Naive thymus-derived CD4-positive, alpha-beta T cell (primary cell): ENCODE measurements around the gene P2RY8. TPM values are rescaled to one million over a fixed set of nuclear protein-coding genes. Genes with fewer than 3 reads are reported as not detected.
"Not testable (repeated sequence)": the region's sequence is repeated elsewhere in the genome, so short reads cannot be mapped to it uniquely, and the experiment has no call there.

Experiments used
- ATAC-seq: fragments of 150-1000 bp; cut with Tn5 transposase; 2 replicates; pipeline ENCODE4 v1.10.0; 2021; ENCODE audit warnings: mild to moderate bottlenecking, moderate library complexity
- CTCF ChIA-PET: fragments of 350-600 bp; sonication (Branson Sonifier 250); formaldehyde crosslinking; loops from one replicate; lab custom pipeline; 2021; ENCODE audit warnings: antibody characterized with exemption; lab: Charles Lee
- POLR2A ChIA-PET: fragments of 350-600 bp; sonication (Branson Sonifier 250); formaldehyde crosslinking; loops from one replicate; lab custom pipeline; 2021; ENCODE audit warnings: antibody characterized with exemption, inconsistent platforms; lab: Charles Lee
- DNase-seq, 9 donors: peaks; one replicate each; pipeline versions ENCODE4 v3.0.0 to v3.0.0-alpha.2; 2020 to 2022; ENCODE audit warnings: mixed read lengths in 1 of 9
- H3K27ac ChIP-seq: one replicate; pipeline ENCODE4 v1.7.0; 2013; ENCODE audit warnings: mild to moderate bottlenecking, low read depth, low read length, moderate library complexity
- H3K27me3 ChIP-seq, 2 donors: one replicate each; pipeline ENCODE4 v1.7.0; 2013; ENCODE audit warnings: low read length in 2 of 2, mild to moderate bottlenecking in 2 of 2, moderate library complexity in 2 of 2; ENCODE audit not compliant: control insufficient read depth in 2 of 2, insufficient read depth in 2 of 2
- H3K36me3 ChIP-seq, 3 experiments: 1 replicate in 2 of 3; 2 replicates in 1 of 3; pipeline ENCODE4 v1.7.0; 2013; ENCODE audit warnings: low read length in 3 of 3, mild to moderate bottlenecking in 3 of 3, moderate library complexity in 1 of 3; ENCODE audit not compliant: insufficient read depth in 3 of 3, control insufficient read depth in 2 of 3
- H3K4me1 ChIP-seq, 2 donors: one replicate each; pipeline ENCODE4 v1.7.0; 2013; ENCODE audit warnings: low read length in 2 of 2, mild to moderate bottlenecking in 2 of 2, moderate library complexity in 1 of 2; ENCODE audit not compliant: control insufficient read depth in 2 of 2, insufficient read depth in 2 of 2
- H3K4me3 ChIP-seq: 2 replicates; pipeline ENCODE4 v1.7.0; 2013; ENCODE audit warnings: mild to moderate bottlenecking, low read length
- H3K9me3 ChIP-seq, 3 experiments: 1 replicate in 2 of 3; 2 replicates in 1 of 3; pipeline ENCODE4 v1.7.0; 2013; ENCODE audit warnings: low read length in 3 of 3; ENCODE audit not compliant: control insufficient read depth in 2 of 3
- H3K27ac Mint-ChIP-seq, 9 donors: one replicate each; pipeline ENCODE4 v1.8.0; 2020 to 2022; ENCODE audit warnings: mixed read lengths in 9 of 9, mild to moderate bottlenecking in 8 of 9, moderate library complexity in 5 of 9, inconsistent platforms in 2 of 9
- H3K27me3 Mint-ChIP-seq, 5 donors: one replicate each; pipeline ENCODE4 v1.8.0; 2021 to 2022; ENCODE audit warnings: mixed read lengths in 5 of 5, mild to moderate bottlenecking in 1 of 5
- H3K36me3 Mint-ChIP-seq, 5 donors: one replicate each; pipeline ENCODE4 v1.8.0; 2020 to 2022; ENCODE audit warnings: mixed read lengths in 5 of 5, mild to moderate bottlenecking in 3 of 5, inconsistent platforms in 1 of 5
- H3K4me1 Mint-ChIP-seq, 7 donors: one replicate each; pipeline ENCODE4 v1.8.0; 2020 to 2022; ENCODE audit warnings: mixed read lengths in 7 of 7, mild to moderate bottlenecking in 3 of 7, inconsistent platforms in 1 of 7
- H3K4me3 Mint-ChIP-seq, 10 donors: one replicate each; pipeline ENCODE4 v1.8.0; 2020 to 2022; ENCODE audit warnings: mild to moderate bottlenecking in 10 of 10, mixed read lengths in 10 of 10, moderate library complexity in 6 of 10, inconsistent platforms in 2 of 10
- H3K9me3 Mint-ChIP-seq, 11 donors: one replicate each; pipeline ENCODE4 v1.8.0; 2020 to 2022; ENCODE audit warnings: mixed read lengths in 11 of 11, mild to moderate bottlenecking in 4 of 11, inconsistent platforms in 1 of 11, moderate library complexity in 1 of 11
- intact Hi-C, 2 donors: fragments of 100-400 bp; cut with micrococcal nuclease; formaldehyde crosslinking; loops; one replicate each; pipeline ENCODE4 v1.15.1; 2023
- polyA plus RNA-seq, 2 donors: library from polyadenylated mRNA; unstranded; fragments of 300-500 nt; fragmentation: Illumina TruSeq; gene quantifications; one replicate each; pipeline ENCODE4 v1.2.3, GENCODE V29; 2021
- total RNA-seq, 6 experiments: library from RNA in 5 of 6; stranded (reverse) in 5 of 6; gene quantifications; 1 replicate in 5 of 6; 2 replicates in 1 of 6; pipeline ENCODE4 v1.2.3 and lab custom pipeline; 2021 to 2026

The P2RY8 gene
- total and polyA plus RNA-seq, 7 experiments from 2014 or later, result 109 to 277 (median 149) TPM

- peaks cover 23 to 49% (median 26%) of the 10 kb centered on the region in 3 experiments for H3K36me3 ChIP-seq
- ATAC-seq (peak; percentile 82), DNase-seq (peak in 8 of 9 donors; percentile 46 to 73 (median 54))
- H3K27me3 ChIP-seq, result no peaks in the 10 kb centered on the region
- ChIA-PET POLR2A (no interaction called here), CTCF (no interaction called here)
- peak overlapping the region in 1 of 10 donors; percentile 30 for H3K4me3 Mint-ChIP-seq
- peak overlapping the region in 8 of 9 donors; percentile 72 to 90 (median 84) for H3K27ac Mint-ChIP-seq
- intact Hi-C loops, result loop anchor here (1.0 to 5.0 kb wide), 5 partner anchors 9 to 63 kb away; partner anchors contain the start of genes ASMTL (in 2 of the 2) and P2RY8 (in 2 of the 2)
- H3K27me3 Mint-ChIP-seq, result peaks cover 0 to 2% (median 0%) of the 10 kb centered on the region in 5 donors
- no peak overlapping the region for H3K27ac ChIP-seq
- H3K9me3 Mint-ChIP-seq, result peaks cover 0 to 20% (median 3%) of the 10 kb centered on the region in 11 donors
- peaks cover 20 to 56% (median 34%) of the 10 kb centered on the region in 7 donors for H3K4me1 Mint-ChIP-seq
- H3K4me3 ChIP-seq, result no peak overlapping the region
- no peaks in the 10 kb centered on the region for H3K4me1 ChIP-seq
- H3K36me3 Mint-ChIP-seq, result peaks cover 10 to 46% (median 35%) of the 10 kb centered on the region in 5 donors
- H3K9me3 ChIP-seq, result peaks cover 0 to 3% (median 0%) of the 10 kb centered on the region in 3 experiments
These were observed 45.1 kb downstream of the P2RY8 start for GRCh38 chrX:1491851-1492349.

GRCh38 chrX:1491248-1491647 is 45.7 kb downstream of the P2RY8 start:
- Mint-ChIP-seq H3K36me3 (peaks cover 10 to 49% (median 37%) of the 10 kb centered on the region in 5 donors), H3K27ac (peak overlapping the region in 8 of 9 donors; percentile 6 to 90 (median 68)), H3K4me1 (peaks cover 19 to 55% (median 30%) of the 10 kb centered on the region in 7 donors), H3K9me3 (peaks cover 0 to 20% (median 3%) of the 10 kb centered on the region in 11 donors)
- H3K4me3 ChIP-seq, POLR2A ChIA-PET, H3K27me3 Mint-ChIP-seq, H3K4me3 Mint-ChIP-seq, H3K4me1 ChIP-seq, H3K9me3 ChIP-seq, CTCF ChIA-PET, DNase-seq, ATAC-seq, H3K27me3 ChIP-seq, H3K27ac ChIP-seq: not testable (repeated sequence)
- intact Hi-C loops, result loop anchor here in 1 of 2 donors (5.0 kb wide), 1 partner anchor 39 kb away; the partner anchor contains the start of gene ASMTL
- H3K36me3 ChIP-seq, result peaks cover 26 to 51% (median 28%) of the 10 kb centered on the region in 3 experiments

DNA sequence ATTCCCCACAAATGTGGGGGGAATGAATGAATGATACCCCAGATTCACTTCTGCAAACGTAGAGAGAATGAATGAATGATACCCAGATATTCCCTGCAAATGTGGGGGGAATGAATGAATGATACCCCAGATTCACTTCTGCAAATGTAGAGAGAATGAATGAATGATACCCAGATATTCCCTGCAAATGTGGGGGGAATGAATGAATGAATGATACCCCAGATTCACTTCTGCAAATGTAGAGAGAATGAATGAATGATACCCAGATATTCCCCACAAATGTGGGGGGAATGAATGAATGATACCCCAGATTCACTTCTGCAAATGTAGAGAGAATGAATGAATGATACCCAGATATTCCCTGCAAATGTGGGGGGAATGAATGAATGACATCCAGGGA is 46.3 kb downstream of the P2RY8 start:
- H3K36me3 ChIP-seq, result peaks cover 29 to 50% (median 33%) of the 10 kb centered on the region in 3 experiments
- POLR2A ChIA-PET, DNase-seq, H3K4me1 ChIP-seq, H3K27me3 Mint-ChIP-seq, H3K9me3 ChIP-seq, CTCF ChIA-PET, H3K27ac ChIP-seq, H3K27ac Mint-ChIP-seq, H3K4me3 Mint-ChIP-seq, H3K4me3 ChIP-seq, H3K27me3 ChIP-seq, ATAC-seq: not testable (repeated sequence)
- Mint-ChIP-seq H3K4me1 (peaks cover 15 to 55% (median 27%) of the 10 kb centered on the region in 7 donors), H3K9me3 (peaks cover 0 to 20% (median 3%) of the 10 kb centered on the region in 11 donors), H3K36me3 (peaks cover 10 to 53% (median 41%) of the 10 kb centered on the region in 5 donors)
- intact Hi-C loops, result loop anchor here in 1 of 2 donors (5.0 kb wide), 1 partner anchor 38 kb away; the partner anchor contains the start of gene ASMTL

DNA sequence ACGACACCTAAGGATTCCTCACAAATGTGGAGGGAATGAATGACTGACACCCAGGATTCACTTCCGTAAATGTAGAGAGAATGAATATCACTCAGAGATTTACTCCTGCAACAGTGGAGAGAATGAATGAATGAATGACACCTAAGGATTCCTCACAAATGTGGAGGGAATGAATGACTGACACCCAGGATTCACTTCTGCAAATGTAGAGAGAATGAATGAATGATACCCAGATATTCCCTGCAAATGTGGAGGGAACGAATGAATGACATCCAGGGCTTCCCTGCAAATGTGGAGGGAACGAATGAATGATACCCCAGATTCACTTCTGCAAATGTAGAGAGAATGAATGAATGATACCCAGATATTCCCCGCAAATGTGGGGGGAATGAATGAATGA is 47.6 kb downstream of the P2RY8 start:
- peaks cover 29 to 53% (median 33%) of the 10 kb centered on the region in 3 experiments for H3K36me3 ChIP-seq
- CTCF ChIA-PET, H3K9me3 ChIP-seq, H3K27me3 ChIP-seq, DNase-seq, H3K27ac ChIP-seq, H3K4me3 Mint-ChIP-seq, ATAC-seq, intact Hi-C loops, H3K4me3 ChIP-seq, H3K4me1 ChIP-seq, POLR2A ChIA-PET, H3K27me3 Mint-ChIP-seq: not testable (repeated sequence)
- Mint-ChIP-seq H3K27ac (peak overlapping the region in 4 of 9 donors; percentile 12 to 43 (median 27)), H3K9me3 (peaks cover 0 to 20% (median 3%) of the 10 kb centered on the region in 11 donors), H3K4me1 (peaks cover 9 to 51% (median 20%) of the 10 kb centered on the region in 7 donors), H3K36me3 (peaks cover 10 to 58% (median 40%) of the 10 kb centered on the region in 5 donors)

- DNase-seq, result no peak
- Mint-ChIP-seq H3K27ac (peak overlapping the region in 6 of 9 donors; percentile 53 to 83 (median 64)), H3K27me3 (peaks cover 0 to 2% (median 0%) of the 10 kb centered on the region in 5 donors), H3K4me1 (peaks cover 14 to 51% (median 23%) of the 10 kb centered on the region in 7 donors), H3K9me3 (peaks cover 0 to 20% (median 3%) of the 10 kb centered on the region in 11 donors), H3K4me3 (peak overlapping the region in 1 of 10 donors; percentile 12), H3K36me3 (peaks cover 10 to 62% (median 41%) of the 10 kb centered on the region in 5 donors)
- Histone ChIP-seq H3K27me3 (no peaks in the 10 kb centered on the region), H3K4me1 (peaks cover 0 to 7% of the 10 kb centered on the region in 2 donors), H3K27ac (no peak overlapping the region), H3K4me3 (no peak overlapping the region), H3K36me3 (peaks cover 29 to 55% (median 33%) of the 10 kb centered on the region in 3 experiments), H3K9me3 (peaks cover 0 to 3% (median 0%) of the 10 kb centered on the region in 3 experiments)
- no peak for ATAC-seq
- POLR2A ChIA-PET, result no interaction called here
- intact Hi-C loops, result no loop called here
- CTCF ChIA-PET, result no interaction called here
These were observed 48.2 kb downstream of the P2RY8 start for GRCh38 chrX:1488745-1489144.

- Mint-ChIP-seq H3K4me3 (no peak overlapping the region), H3K4me1 (peaks cover 14 to 52% (median 20%) of the 10 kb centered on the region in 7 donors), H3K36me3 (peaks cover 10 to 59% (median 41%) of the 10 kb centered on the region in 5 donors), H3K9me3 (peaks cover 0 to 20% (median 3%) of the 10 kb centered on the region in 11 donors), H3K27me3 (peaks cover 0 to 2% (median 0%) of the 10 kb centered on the region in 5 donors), H3K27ac (peak overlapping the region in 7 of 9 donors; percentile 53 to 84 (median 67))
- no peak overlapping the region for H3K4me3 ChIP-seq
- H3K9me3 ChIP-seq, result peaks cover 0 to 3% (median 0%) of the 10 kb centered on the region in 3 experiments
- peaks cover 29 to 55% (median 33%) of the 10 kb centered on the region in 3 experiments for H3K36me3 ChIP-seq
- peaks cover 0 to 13% of the 10 kb centered on the region in 2 donors for H3K4me1 ChIP-seq
- DNase-seq (no peak), ATAC-seq (no peak)
- no peak overlapping the region for H3K27ac ChIP-seq
- POLR2A ChIA-PET, result no interaction called here
- intact Hi-C loops, result no loop called here
- H3K27me3 ChIP-seq, result no peaks in the 10 kb centered on the region
- CTCF ChIA-PET, result no interaction called here
These were observed 48.8 kb downstream of the P2RY8 start for GRCh38 chrX:1488141-1488540.
